Measurements from ENCODE around the gene GNAI1.
"Not testable (repeated sequence)": the region's sequence is repeated elsewhere in the genome, so short reads cannot be mapped to it uniquely, and the experiment has no call there.

GNAI1 gene

DNA sequence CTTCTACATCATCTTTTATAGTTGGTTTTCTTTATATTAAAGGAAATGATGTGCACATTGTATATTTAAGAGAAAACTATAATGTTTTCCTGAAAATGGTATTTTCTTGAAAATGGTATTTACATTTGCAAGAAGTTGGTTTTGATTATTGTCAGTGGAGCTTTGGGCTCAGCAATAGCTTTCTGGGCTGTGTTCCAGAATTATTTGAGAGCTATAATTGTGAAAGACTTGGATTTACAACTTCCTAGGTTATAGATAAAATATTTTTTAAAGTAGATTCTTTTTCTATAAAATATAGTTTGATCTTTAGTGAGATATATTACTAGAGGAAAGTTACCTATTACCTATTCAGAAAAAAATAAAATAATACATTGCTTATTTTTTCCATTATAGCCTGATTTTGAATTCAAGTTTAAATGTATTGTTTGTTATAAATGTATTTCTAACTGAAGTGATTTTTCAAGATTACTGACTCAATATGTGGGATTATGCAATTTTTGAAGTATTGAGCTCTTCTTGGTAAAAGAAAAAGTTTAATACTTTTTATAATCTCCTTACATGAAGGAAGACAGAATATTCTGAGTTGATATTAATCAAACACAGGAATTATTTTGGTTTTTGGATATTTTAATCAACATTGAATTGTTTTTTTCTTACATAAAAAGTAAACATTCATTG, 20.2 kb downstream of the GNAI1 start:
- no peak for DNase-seq (ENCODE audit: low read depth in 4 of 4, low spot score in 1 of 4)

- no peak for DNase-seq (ENCODE audit: low read depth in 4 of 4, low spot score in 1 of 4)
Observed at GRCh38 chr7:80155374-80155773, 20.7 kb downstream of the GNAI1 start.

- not testable (repeated sequence) for DNase-seq (ENCODE audit: low read depth in 4 of 4, low spot score in 1 of 4)
Observed at GRCh38 chr7:80157770-80158169, 23.1 kb downstream of the GNAI1 start.

- DNase-seq (ENCODE audit: low read depth in 4 of 4, low spot score in 1 of 4), result no peak
Observed at GRCh38 chr7:80159802-80160201, 25.2 kb downstream of the GNAI1 start.

- DNase-seq (ENCODE audit: low read depth in 4 of 4, low spot score in 1 of 4), result no peak
Observed at GRCh38 chr7:80161466-80161865, 26.8 kb downstream of the GNAI1 start.

- DNase-seq (ENCODE audit: low read depth in 4 of 4, low spot score in 1 of 4), result no peak
Observed at GRCh38 chr7:80165177-80165576, 30.5 kb downstream of the GNAI1 start.

DNA sequence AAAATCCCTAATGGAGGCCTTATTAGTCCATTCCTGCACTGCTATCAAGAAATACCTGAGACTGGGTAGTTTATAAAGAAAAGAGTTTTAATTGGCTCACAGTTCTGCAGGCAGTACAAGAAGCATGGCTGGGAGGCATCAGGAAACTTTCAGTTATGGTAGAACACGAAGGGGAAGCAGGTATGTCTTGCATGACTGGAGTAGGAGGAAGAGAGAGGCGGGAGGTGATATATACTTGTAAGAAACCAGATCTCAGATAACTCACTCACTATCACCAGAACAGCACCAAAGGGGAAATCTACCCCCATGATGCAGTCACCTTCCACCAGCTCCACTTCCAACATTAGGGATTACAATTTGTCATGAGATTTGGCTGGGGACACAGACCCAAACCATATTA, 35.8 kb downstream of the GNAI1 start:
- DNase-seq (ENCODE audit: low read depth in 4 of 4, low spot score in 1 of 4), result no peak

- no peak for DNase-seq (ENCODE audit: low read depth in 4 of 4, low spot score in 1 of 4)
Observed at GRCh38 chr7:80172387-80172786, 37.8 kb downstream of the GNAI1 start.

DNA sequence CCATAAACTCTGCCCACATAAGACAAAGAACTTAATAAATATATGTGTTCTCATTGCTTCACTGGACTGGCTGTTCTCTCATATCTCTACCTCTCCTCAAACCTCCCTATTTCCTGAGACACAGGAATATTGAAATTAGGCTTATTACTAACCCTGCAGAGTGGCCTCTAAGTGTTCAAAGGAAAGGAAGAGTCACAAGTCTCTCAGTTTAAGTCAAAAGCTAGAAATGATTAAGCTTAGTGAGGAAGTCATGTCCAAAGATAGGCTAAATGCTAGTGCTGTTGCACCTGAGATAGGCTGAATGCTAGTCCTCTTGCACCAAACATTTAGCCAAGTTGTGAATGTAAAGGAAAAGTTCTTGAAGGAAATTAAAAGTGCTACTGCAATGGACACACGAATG, 41.1 kb downstream of the GNAI1 start:
- DNase-seq (ENCODE audit: low read depth in 4 of 4, low spot score in 1 of 4), result no peak

GRCh38 chr7:80181411-80181810, 46.8 kb downstream of the GNAI1 start:
- no peak for DNase-seq (ENCODE audit: low read depth in 4 of 4, low spot score in 1 of 4)

DNA sequence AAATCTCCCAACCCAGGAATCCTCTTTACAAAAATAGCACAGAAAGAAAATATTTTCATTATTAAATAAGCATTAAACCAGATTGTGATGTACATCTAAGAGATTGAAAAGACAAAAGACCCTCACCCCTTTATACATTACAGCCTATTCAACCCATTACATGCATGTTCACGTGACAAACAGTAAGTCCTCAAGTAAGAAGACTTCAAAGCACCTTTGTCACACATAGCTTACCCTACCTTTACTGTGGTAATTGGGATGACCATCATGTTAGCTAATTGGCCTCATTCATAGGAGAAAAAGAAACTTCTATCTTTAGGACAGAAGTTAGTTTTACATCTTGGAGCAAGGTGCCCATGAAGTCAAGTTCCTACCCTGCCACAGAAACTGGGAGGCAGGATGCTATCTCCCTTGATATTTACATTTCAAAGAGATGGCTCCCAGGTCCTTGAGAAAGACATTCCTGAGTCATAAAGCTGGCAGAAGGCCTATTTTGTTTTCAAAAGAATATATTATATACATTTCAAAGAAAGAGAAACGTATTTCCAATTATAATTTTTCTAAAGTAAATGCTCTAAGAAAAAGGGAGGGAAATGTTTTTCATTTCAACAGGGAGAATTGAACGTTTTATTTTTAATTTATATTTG, 48.1 kb downstream of the GNAI1 start:
- DNase-seq (ENCODE audit: low read depth in 4 of 4, low spot score in 1 of 4), result no peak

- DNase-seq (ENCODE audit: low read depth in 4 of 4, low spot score in 1 of 4), result no peak
Observed at GRCh38 chr7:80183351-80183750, 48.7 kb downstream of the GNAI1 start.

- DNase-seq (ENCODE audit: low read depth in 4 of 4, low spot score in 1 of 4), result no peak
Observed at GRCh38 chr7:80183900-80184685, 49.5 kb downstream of the GNAI1 start.

DNA sequence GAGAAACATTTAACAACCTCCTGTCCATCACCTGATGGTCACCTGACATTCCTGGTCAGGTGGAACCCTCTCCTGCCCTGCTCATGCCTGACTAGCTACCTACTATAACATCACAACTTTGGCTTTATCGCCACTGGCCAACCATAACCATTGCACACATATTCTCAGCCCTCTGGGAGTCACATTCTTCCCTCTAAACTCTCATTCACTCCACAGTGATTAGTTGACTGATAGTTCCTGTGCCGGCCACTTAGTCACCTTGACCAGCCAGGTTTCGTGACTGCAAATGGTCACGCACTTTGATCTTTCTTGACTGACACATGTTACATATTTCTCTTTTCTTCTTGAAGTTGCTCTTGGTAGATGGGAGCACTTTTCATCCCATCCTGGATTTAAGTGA, 50.1 kb downstream of the GNAI1 start:
- no peak for DNase-seq (ENCODE audit: low read depth in 4 of 4, low spot score in 1 of 4)

DNA sequence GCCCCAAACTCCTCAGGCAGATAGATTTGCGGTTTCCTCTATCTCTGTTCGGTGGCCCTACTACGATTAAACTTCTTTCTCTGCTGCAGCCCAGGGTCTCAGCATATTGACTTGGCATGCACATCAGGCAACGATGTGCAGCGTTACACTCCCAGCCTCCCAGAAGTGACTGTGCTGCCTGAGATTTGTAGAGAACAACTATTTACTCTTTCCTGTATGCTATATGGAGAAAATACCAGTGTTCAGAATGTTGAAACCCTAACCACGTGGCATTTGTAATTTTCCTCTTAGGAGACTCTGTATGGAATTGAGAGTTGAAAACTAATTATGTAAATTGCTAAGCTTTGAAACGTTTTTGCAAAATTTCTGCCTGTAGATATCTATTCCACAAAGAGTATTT, 50.9 kb downstream of the GNAI1 start:
- DNase-seq (ENCODE audit: low read depth in 4 of 4, low spot score in 1 of 4), result no peak

- no peak for DNase-seq (ENCODE audit: low read depth in 4 of 4, low spot score in 1 of 4)
Observed at GRCh38 chr7:80186721-80187120, 52.1 kb downstream of the GNAI1 start.

- DNase-seq (ENCODE audit: low read depth in 4 of 4, low spot score in 1 of 4), result no peak
Observed at GRCh38 chr7:80187279-80187678, 52.6 kb downstream of the GNAI1 start.

GRCh38 chr7:80187727-80188126, 53.1 kb downstream of the GNAI1 start:
- no peak for DNase-seq (ENCODE audit: low read depth in 4 of 4, low spot score in 1 of 4)

GRCh38 chr7:80189638-80190037, 55.0 kb downstream of the GNAI1 start:
- DNase-seq (ENCODE audit: low read depth in 4 of 4, low spot score in 1 of 4), result no peak

DNA sequence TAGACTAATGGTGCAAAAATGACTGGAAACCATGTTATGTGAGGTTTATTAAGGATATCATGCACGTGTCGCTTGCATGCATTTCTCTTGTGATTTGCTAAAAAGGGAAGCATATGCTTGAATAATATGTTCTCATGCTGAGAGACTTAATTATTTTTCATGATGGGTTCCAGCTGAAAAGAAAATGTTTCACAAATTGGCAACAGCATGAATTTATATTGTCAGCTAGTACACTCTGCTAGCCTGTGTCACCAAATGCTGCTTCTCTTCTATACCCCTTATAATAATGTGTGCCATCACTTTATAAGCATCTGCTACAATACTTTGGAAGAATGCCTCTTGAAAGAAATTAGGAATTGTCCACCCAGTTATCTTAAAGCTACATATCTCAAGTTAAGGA, 63.0 kb downstream of the GNAI1 start:
- DNase-seq (ENCODE audit: low read depth in 4 of 4, low spot score in 1 of 4), result no peak

- DNase-seq (ENCODE audit: low read depth in 4 of 4, low spot score in 1 of 4), result no peak
Observed at GRCh38 chr7:80199051-80199450, 64.4 kb downstream of the GNAI1 start.

- no peak for DNase-seq (ENCODE audit: low read depth in 4 of 4, low spot score in 1 of 4)
Observed at GRCh38 chr7:80204454-80204853, 69.8 kb downstream of the GNAI1 start.
